ENCODE data around the gene CNIH2. TPM values are rescaled to one million over a fixed set of nuclear protein-coding genes. Genes with fewer than 3 reads are reported as not detected.

CNIH2 gene
- total and polyA plus RNA-seq, 9 of the 15 experiments (the other 6 are each of a cell fraction or from before 2014, with no cell fraction given): 0.26 to 0.89 (median 0.40) TPM; not detected in 4

GRCh38 chr11:66288671-66289547 is 10.9 kb downstream of the CNIH2 start, which contains the start of gene YIF1A (continued):
- TF ChIP-seq BCLAF1 (IDR thresholded peaks at IDR 0.05; ENCODE audit: borderline replicate concordance in 1 of 2, control insufficient read depth in 1 of 2, low read depth in 2 of 2, low read length in 1 of 2) (no peak), MCM7 (IDR thresholded peaks at IDR 0.05) (no peak), BDP1 (IDR thresholded peaks at IDR 0.05; ENCODE audit: insufficient read depth, insufficient read length) (no peak), RNF2 (IDR thresholded peaks at IDR 0.05) (no peak), MTA3 (IDR thresholded peaks at IDR 0.05; ENCODE audit: borderline replicate concordance) (peak; percentile 67; the same call in 1 of the 2 replicates), CHAMP1 (IDR thresholded peaks at IDR 0.05) (no peak), GATAD2B (IDR thresholded peaks at IDR 0.05; ENCODE audit: borderline replicate concordance) (peak; percentile 89), CTBP1 (IDR thresholded peaks at IDR 0.05; ENCODE audit: borderline replicate concordance) (no peak; the same call in 1 of the 2 replicates), ELF2 (CRISPR knock-in tag; IDR thresholded peaks at IDR 0.05) (no peak), TCF3 (CRISPR knock-in tag; IDR thresholded peaks at IDR 0.05) (no peak; the same call in 1 of the 2 replicates), PHB (CRISPR knock-in tag; IDR thresholded peaks at IDR 0.05) (no peak), CSDE1 (IDR thresholded peaks at IDR 0.05) (no peak), SNRNP70 (optimal IDR thresholded peaks at IDR 0.05; ENCODE audit: low read depth, low read length) (no peak), ZNF253 (CRISPR knock-in tag; conservative IDR thresholded peaks at IDR 0.05) (no peak)
- TF ChIP-seq, protein P1, sequence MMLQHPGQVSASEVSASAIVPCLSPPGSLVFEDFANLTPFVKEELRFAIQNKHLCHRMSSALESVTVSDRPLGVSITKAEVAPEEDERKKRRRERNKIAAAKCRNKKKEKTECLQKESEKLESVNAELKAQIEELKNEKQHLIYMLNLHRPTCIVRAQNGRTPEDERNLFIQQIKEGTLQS (IDR thresholded peaks at IDR 0.05): peak; percentile 71
- TF ChIP-seq, protein P1 (CRISPR knock-in tag; conservative IDR thresholded peaks at IDR 0.05): peak; percentile 46; the same call in 1 of the 2 replicates
- TF ChIP-seq, protein P2, sequence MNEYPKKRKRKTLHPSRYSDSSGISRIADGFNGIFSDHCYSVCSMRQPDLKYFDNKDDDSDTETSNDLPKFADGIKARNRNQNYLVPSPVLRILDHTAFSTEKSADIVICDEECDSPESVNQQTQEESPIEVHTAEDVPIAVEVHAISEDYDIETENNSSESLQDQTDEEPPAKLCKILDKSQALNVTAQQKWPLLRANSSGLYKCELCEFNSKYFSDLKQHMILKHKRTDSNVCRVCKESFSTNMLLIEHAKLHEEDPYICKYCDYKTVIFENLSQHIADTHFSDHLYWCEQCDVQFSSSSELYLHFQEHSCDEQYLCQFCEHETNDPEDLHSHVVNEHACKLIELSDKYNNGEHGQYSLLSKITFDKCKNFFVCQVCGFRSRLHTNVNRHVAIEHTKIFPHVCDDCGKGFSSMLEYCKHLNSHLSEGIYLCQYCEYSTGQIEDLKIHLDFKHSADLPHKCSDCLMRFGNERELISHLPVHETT (CRISPR knock-in tag; conservative IDR thresholded peaks at IDR 0.05 in 1 of 2, IDR thresholded peaks at IDR 0.05 in 1 of 2): peak in 1 of 2 experiments; percentile 93; a peak in 2 of 4 replicates
- TF ChIP-seq, protein P3, sequence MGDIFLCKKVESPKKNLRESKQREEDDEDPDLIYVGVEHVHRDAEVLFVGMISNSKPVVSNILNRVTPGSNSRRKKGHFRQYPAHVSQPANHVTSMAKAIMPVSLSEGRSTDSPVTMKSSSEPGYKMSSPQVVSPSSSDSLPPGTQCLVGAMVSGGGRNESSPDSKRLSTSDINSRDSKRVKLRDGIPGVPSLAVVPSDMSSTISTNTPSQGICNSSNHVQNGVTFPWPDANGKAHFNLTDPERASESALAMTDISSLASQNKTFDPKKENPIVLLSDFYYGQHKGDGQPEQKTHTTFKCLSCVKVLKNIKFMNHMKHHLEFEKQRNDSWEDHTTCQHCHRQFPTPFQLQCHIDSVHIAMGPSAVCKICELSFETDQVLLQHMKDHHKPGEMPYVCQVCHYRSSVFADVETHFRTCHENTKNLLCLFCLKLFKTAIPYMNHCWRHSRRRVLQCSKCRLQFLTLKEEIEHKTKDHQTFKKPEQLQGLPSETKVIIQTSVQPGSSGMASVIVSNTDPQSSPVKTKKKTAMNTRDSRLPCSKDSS (IDR thresholded peaks at IDR 0.05; ENCODE audit: low read depth, partially characterized antibody): no peak

Data from K562 (cell line).